Measurements from ENCODE around the gene ZNF681. TPM values are rescaled to one million over a fixed set of nuclear protein-coding genes. Genes with fewer than 3 reads are reported as not detected.
"Not testable (repeated sequence)": the region's sequence is repeated elsewhere in the genome, so short reads cannot be mapped to it uniquely, and the experiment has no call there.

Gene ZNF681
- total RNA-seq, 2 donors from 2014 or later: 2.9 to 3.0 TPM

DNA sequence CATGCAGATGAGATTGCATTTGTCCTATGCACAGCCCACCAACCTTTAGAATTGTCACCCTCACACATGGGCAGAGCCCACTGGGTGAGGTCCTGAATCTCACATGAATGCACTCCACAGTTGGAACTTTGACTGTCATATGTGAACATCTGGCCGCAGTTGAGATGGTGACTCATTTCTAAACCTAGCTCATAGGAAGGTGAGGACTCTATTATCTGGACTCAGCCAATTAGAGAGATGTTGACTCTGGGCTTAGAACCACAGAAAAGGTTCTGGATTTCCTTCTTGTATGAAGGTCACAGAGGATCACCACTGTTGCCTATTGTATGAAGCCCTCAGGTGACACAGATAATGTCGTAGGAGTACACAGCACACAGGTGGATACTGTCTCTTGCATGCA lies 25.6 kb upstream of the ZNF681 start:
- H3K4me3 Mint-ChIP-seq: no peak overlapping the region
- peaks cover 3 to 8% of the 10 kb centered on the region in 2 donors for H3K4me1 Mint-ChIP-seq (ENCODE audit: low read depth in 2 of 2)
- peaks cover 24% of the 10 kb centered on the region for H3K36me3 Mint-ChIP-seq
- ATAC-seq (peak in 1 of 2 donors; percentile 42), DNase-seq (ENCODE audit: low spot score) (no peak)
- H3K27me3 Mint-ChIP-seq: no peaks in the 10 kb centered on the region
- no peaks in the 10 kb centered on the region for H3K9me3 Mint-ChIP-seq
- no peak overlapping the region for H3K27ac Mint-ChIP-seq

GRCh38 chr19:23783636-23784035 lies 24.9 kb upstream of the ZNF681 start:
- DNase-seq (ENCODE audit: low spot score) (no peak), ATAC-seq (no peak)
- Mint-ChIP-seq H3K36me3 (peaks cover 24% of the 10 kb centered on the region), H3K9me3 (no peaks in the 10 kb centered on the region), H3K27me3 (no peaks in the 10 kb centered on the region), H3K27ac (no peak overlapping the region), H3K4me1 (ENCODE audit: low read depth in 2 of 2) (peaks cover 3 to 8% of the 10 kb centered on the region in 2 donors), H3K4me3 (no peak overlapping the region)

- Mint-ChIP-seq H3K36me3 (peaks cover 18% of the 10 kb centered on the region), H3K27ac (no peak overlapping the region), H3K9me3 (peaks cover 3% of the 10 kb centered on the region), H3K4me3 (no peak overlapping the region), H3K27me3 (no peaks in the 10 kb centered on the region), H3K4me1 (ENCODE audit: low read depth in 2 of 2) (peaks cover 15 to 23% of the 10 kb centered on the region in 2 donors)
- DNase-seq (ENCODE audit: low spot score): no peak
- no peak for ATAC-seq
Observed at GRCh38 chr19:23779645-23780044, 21.0 kb upstream of the ZNF681 start.

DNA sequence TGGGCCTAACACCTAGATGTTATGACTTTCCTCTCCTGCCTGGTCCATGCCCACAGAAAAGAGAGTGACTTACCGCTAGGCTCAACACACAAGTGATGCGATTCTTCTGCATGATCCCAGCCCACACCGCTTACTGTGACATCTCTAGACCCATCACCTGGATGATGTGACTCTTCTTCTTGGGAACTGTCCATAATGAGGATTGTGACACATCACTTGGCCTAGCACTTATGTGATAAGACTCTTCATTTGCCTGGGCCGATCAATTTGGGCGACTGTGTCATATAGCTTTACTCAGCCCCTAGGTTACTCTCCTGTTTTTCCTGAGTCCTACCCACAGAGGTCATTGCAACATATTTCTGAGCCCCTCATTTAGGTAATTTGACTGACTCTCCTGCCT lies 19.9 kb upstream of the ZNF681 start:
- Mint-ChIP-seq H3K36me3 (peaks cover 22% of the 10 kb centered on the region), H3K4me3 (no peak overlapping the region), H3K4me1 (ENCODE audit: low read depth in 2 of 2) (peaks cover 22 to 27% of the 10 kb centered on the region in 2 donors), H3K27me3 (no peaks in the 10 kb centered on the region), H3K9me3 (peaks cover 3% of the 10 kb centered on the region), H3K27ac (no peak overlapping the region)
- ATAC-seq (no peak), DNase-seq (ENCODE audit: low spot score) (no peak)

DNA sequence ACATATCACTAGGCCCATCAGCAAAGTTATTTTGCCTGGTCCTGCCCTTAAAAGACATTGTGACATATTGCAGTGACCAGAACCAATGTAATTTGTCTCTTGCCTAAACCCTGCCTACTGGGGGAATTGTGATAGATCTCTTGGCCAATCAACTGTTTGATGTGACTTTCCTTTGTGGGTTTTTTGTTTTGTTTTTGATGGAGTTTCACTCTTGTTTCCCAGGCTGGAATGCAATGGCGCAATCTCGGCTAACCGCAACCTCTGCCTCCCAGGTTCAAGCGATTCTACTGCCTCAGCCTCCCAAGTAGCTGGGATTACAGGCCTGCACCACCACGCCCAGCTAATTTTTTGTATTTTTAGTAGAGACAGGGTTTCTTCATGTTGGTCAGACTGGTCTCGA lies 19.3 kb upstream of the ZNF681 start:
- peaks cover 22% of the 10 kb centered on the region for H3K36me3 Mint-ChIP-seq
- not testable (repeated sequence) for ATAC-seq; H3K9me3 Mint-ChIP-seq; H3K27me3 Mint-ChIP-seq; H3K27ac Mint-ChIP-seq; DNase-seq (ENCODE audit: low spot score); H3K4me3 Mint-ChIP-seq
- H3K4me1 Mint-ChIP-seq (ENCODE audit: low read depth in 2 of 2): peaks cover 22 to 27% of the 10 kb centered on the region in 2 donors

GRCh38 chr19:23777216-23777615 lies 18.5 kb upstream of the ZNF681 start:
- no peaks in the 10 kb centered on the region for H3K27me3 Mint-ChIP-seq
- H3K27ac Mint-ChIP-seq: peak overlapping the region in 1 of 2 donors; percentile 49
- H3K4me3 Mint-ChIP-seq: no peak overlapping the region
- H3K4me1 Mint-ChIP-seq (ENCODE audit: low read depth in 2 of 2): peaks cover 26 to 31% of the 10 kb centered on the region in 2 donors
- DNase-seq (ENCODE audit: low spot score) (no peak), ATAC-seq (peak; percentile 36 to 60)
- peaks cover 3% of the 10 kb centered on the region for H3K9me3 Mint-ChIP-seq
- peaks cover 15% of the 10 kb centered on the region for H3K36me3 Mint-ChIP-seq

DNA sequence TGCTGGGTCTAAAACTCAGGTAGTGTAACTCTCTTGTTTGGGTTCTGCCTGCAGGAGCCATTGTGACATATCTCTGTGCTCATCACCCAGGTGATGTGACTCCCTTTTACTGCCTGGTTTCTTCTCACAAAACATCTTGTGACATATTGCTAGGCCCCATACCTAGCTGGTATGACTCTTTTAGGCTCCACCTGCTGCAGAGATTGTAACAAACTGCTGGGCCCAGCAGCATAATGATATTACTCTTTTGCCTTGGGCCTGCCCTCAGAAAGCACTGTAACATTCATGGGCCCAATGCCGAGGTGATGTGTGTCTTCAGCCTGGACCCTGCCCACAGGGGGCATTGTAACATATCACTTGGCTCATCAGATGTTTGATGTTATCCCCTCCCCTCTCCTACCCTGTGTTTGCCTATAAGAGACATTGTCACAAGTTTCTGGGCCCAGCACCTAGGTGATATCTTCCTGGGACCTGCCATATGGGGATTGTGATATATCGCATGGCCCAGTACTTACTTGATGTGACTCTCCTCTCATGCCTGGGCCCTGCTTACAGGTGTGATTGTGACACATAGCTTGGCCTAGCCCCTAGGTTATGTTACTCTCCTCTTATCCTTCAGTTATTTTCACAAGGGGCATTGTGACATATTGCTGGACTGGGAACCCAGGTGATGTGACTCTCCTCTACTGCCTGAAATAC lies 18.0 kb upstream of the ZNF681 start:
- Mint-ChIP-seq H3K27me3 (no peaks in the 10 kb centered on the region), H3K36me3 (peaks cover 13% of the 10 kb centered on the region), H3K9me3 (peaks cover 3% of the 10 kb centered on the region), H3K4me1 (ENCODE audit: low read depth in 2 of 2) (peaks cover 31 to 37% of the 10 kb centered on the region in 2 donors), H3K4me3 (no peak overlapping the region), H3K27ac (peak overlapping the region in 1 of 2 donors; percentile 49)
- DNase-seq (ENCODE audit: low spot score): no peak
- no peak for ATAC-seq

DNA sequence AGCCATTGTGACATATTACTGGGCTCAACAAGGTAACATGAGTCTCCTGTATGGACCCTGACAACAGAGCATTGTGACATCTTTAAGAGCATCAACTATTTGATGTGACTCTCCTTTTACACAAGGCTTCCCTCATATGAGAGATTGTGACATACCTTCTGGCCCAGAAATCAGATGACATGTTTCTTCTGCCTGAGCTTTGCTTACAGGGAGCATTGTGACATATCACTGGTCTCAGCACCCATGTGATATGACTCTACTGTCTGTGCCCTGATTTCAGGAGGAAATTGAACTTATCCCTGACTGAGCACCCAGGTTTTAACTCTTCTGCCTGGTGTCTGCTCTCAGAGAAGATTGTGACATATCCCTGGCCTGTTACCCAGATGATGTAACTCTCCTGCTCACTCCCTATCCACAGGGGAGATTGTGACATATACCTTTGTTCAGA lies 15.9 kb upstream of the ZNF681 start:
- Mint-ChIP-seq H3K9me3 (peaks cover 3% of the 10 kb centered on the region), H3K27me3 (no peaks in the 10 kb centered on the region), H3K27ac (peak overlapping the region; percentile 41 to 48), H3K4me1 (ENCODE audit: low read depth in 2 of 2) (peaks cover 43 to 44% of the 10 kb centered on the region in 2 donors), H3K4me3 (no peak overlapping the region), H3K36me3 (peaks cover 11% of the 10 kb centered on the region)
- ATAC-seq (peak in 1 of 2 donors; percentile 73), DNase-seq (ENCODE audit: low spot score) (no peak)

DNA sequence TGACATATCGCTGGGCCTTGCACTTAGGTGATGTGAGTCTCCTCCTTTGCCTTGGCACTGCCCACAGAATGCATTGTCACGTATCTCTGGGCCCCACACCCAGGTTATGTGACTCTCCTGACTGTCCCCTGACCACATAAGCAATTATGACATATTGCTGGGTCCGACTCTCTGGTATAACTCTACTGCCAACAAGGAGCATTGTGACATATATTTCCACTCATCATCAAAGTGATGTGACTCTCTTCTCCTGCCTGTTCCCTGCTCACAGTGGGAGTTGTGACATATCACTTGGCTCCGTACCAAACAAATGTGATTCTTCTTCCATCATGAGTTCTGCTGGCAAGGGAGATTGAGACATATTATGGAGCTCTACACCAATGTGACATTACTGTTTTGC lies 15.4 kb upstream of the ZNF681 start:
- peaks cover 3% of the 10 kb centered on the region for H3K9me3 Mint-ChIP-seq
- no peak overlapping the region for H3K4me3 Mint-ChIP-seq
- DNase-seq (ENCODE audit: low spot score) (no peak), ATAC-seq (no peak)
- no peaks in the 10 kb centered on the region for H3K27me3 Mint-ChIP-seq
- peaks cover 8% of the 10 kb centered on the region for H3K36me3 Mint-ChIP-seq
- peaks cover 43 to 44% of the 10 kb centered on the region in 2 donors for H3K4me1 Mint-ChIP-seq (ENCODE audit: low read depth in 2 of 2)
- H3K27ac Mint-ChIP-seq: peak overlapping the region; percentile 41 to 48

DNA sequence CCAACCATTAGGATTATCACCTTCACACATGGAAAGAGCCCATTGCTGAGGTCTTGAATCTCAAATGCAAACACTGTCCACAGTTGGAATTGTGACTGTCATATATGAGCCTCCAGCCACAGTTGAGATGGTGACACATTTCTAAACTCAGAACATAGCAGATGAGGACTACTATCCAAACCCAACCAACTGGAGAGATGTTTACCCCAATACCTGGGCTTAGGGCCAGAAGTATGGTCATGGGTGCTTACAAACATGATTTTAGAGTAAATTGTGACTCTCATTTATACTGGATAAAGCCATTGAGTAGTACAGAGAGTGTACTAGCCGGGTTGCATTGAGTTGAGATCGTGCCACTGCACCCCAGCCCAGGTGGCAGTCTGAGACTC lies 14.0 kb upstream of the ZNF681 start:
- Mint-ChIP-seq H3K4me3 (no peak overlapping the region), H3K27me3 (no peaks in the 10 kb centered on the region), H3K36me3 (peaks cover 8% of the 10 kb centered on the region), H3K9me3 (peaks cover 3% of the 10 kb centered on the region), H3K27ac (peak overlapping the region in 1 of 2 donors; percentile 6), H3K4me1 (ENCODE audit: low read depth in 2 of 2) (peaks cover 39% of the 10 kb centered on the region in 2 donors)
- no peak for DNase-seq (ENCODE audit: low spot score)
- no peak for ATAC-seq

- ATAC-seq: no peak
- peak overlapping the region; percentile 6 to 52 for H3K27ac Mint-ChIP-seq
- H3K4me3 Mint-ChIP-seq: no peak overlapping the region
- peaks cover 8% of the 10 kb centered on the region for H3K36me3 Mint-ChIP-seq
- no peaks in the 10 kb centered on the region for H3K27me3 Mint-ChIP-seq
- DNase-seq (ENCODE audit: low spot score): no peak
- peaks cover 34% of the 10 kb centered on the region in 2 donors for H3K4me1 Mint-ChIP-seq (ENCODE audit: low read depth in 2 of 2)
- H3K9me3 Mint-ChIP-seq: peaks cover 2% of the 10 kb centered on the region
Observed at GRCh38 chr19:23771761-23772674, 13.3 kb upstream of the ZNF681 start.

- Mint-ChIP-seq H3K4me3 (no peak overlapping the region), H3K36me3 (peaks cover 8% of the 10 kb centered on the region), H3K27ac (peak overlapping the region; percentile 6 to 52), H3K4me1 (ENCODE audit: low read depth in 2 of 2) (peaks cover 30 to 31% of the 10 kb centered on the region in 2 donors), H3K27me3 (no peaks in the 10 kb centered on the region), H3K9me3 (no peaks in the 10 kb centered on the region)
- no peak for DNase-seq (ENCODE audit: low spot score)
- peak; percentile 34 to 67 for ATAC-seq
Observed at GRCh38 chr19:23771316-23771715, 12.6 kb upstream of the ZNF681 start.

- no peak overlapping the region for H3K4me3 Mint-ChIP-seq
- H3K9me3 Mint-ChIP-seq: no peaks in the 10 kb centered on the region
- ATAC-seq: peak in 1 of 2 donors; percentile 53
- H3K4me1 Mint-ChIP-seq (ENCODE audit: low read depth in 2 of 2): peaks cover 29 to 31% of the 10 kb centered on the region in 2 donors
- peaks cover 8% of the 10 kb centered on the region for H3K36me3 Mint-ChIP-seq
- H3K27ac Mint-ChIP-seq: peak overlapping the region in 1 of 2 donors; percentile 6
- H3K27me3 Mint-ChIP-seq: no peaks in the 10 kb centered on the region
- DNase-seq (ENCODE audit: low spot score): no peak
Observed at GRCh38 chr19:23770672-23771250, 12.1 kb upstream of the ZNF681 start.

Measured in natural killer cell treated with Interleukin-12 subunit alpha and Interleukin-12 subunit beta and Interleukin-15 and Interleukin-18, amount 100 ng/mL, for 72 hours (primary cell).